Upper lobe of left lung (tissue), 4 donors: ENCODE results near the gene ABHD11.
"Not testable (repeated sequence)": the region's sequence is repeated elsewhere in the genome, so short reads cannot be mapped to it uniquely, and the experiment has no call there.

Source experiments
- EP300 ChIP-seq, 4 donors: sonication (generic); formaldehyde crosslinking; IDR thresholded peaks; one replicate each; pipeline ENCODE4 v1.5.1; 2017; ENCODE audit warnings: antibody characterized with exemption in 4 of 4, control low read depth in 2 of 4
- POLR2A ChIP-seq, 4 donors: fragments of 450-650 bp; IDR thresholded peaks; one replicate each; pipeline ENCODE4 v1.5.1; 2016 to 2017; ENCODE audit warnings: antibody characterized with exemption in 4 of 4, mild to moderate bottlenecking in 2 of 4
- POLR2AphosphoS5 ChIP-seq, 2 donors: sonication (generic); formaldehyde crosslinking; IDR thresholded peaks; one replicate each; pipeline ENCODE4 v1.5.1; 2017; ENCODE audit warnings: antibody characterized with exemption in 2 of 2
- TF ChIP-seq, protein P1 (sequence below), 6 experiments: fragments of 450-650 bp in 4 of 6; fragments of 200-600 bp in 2 of 6; sonication (generic) in 2 of 6; IDR thresholded peaks; one replicate each; pipeline ENCODE4 v1.5.1; 2016 to 2019; ENCODE audit warnings: antibody characterized with exemption in 6 of 6

DNA sequence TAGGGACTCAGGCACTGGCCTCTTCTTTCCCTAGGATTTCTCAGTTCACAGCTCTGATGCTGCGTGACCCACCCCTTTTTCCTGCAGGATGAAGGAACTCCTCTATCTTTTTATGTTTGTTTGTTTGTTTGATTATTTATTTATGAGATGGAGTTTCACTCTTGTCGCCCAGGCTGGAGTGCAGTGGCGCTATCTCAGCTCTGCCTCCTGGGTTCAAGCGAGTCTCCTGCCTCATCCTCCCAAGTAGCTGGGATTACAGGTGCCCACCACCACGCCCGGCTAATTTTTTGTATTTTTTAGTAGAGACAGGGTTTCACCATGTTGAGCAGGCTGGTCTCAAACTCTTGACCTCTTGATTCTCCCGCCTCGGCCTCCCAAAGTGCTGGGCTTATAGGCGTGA, 18.2 kb downstream of the ABHD11 start:
- TF ChIP-seq, protein P1, sequence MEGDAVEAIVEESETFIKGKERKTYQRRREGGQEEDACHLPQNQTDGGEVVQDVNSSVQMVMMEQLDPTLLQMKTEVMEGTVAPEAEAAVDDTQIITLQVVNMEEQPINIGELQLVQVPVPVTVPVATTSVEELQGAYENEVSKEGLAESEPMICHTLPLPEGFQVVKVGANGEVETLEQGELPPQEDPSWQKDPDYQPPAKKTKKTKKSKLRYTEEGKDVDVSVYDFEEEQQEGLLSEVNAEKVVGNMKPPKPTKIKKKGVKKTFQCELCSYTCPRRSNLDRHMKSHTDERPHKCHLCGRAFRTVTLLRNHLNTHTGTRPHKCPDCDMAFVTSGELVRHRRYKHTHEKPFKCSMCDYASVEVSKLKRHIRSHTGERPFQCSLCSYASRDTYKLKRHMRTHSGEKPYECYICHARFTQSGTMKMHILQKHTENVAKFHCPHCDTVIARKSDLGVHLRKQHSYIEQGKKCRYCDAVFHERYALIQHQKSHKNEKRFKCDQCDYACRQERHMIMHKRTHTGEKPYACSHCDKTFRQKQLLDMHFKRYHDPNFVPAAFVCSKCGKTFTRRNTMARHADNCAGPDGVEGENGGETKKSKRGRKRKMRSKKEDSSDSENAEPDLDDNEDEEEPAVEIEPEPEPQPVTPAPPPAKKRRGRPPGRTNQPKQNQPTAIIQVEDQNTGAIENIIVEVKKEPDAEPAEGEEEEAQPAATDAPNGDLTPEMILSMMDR (IDR thresholded peaks at IDR 0.05) = not testable (repeated sequence)
- not testable (repeated sequence) for TF ChIP-seq POLR2AphosphoS5, POLR2A, EP300 (IDR thresholded peaks at IDR 0.05)
